HG02759 (cell line): ENCODE measurements around the gene RUBCN.
"Not testable (repeated sequence)": the region's sequence is repeated elsewhere in the genome, so short reads cannot be mapped to it uniquely, and the experiment has no call there.

ENCODE experiments used
- ATAC-seq: cut with Tn5 transposase; IDR thresholded peaks from one replicate; pipeline ENCODE4 v1.9.1; 2021; ENCODE audit warnings: mild to moderate bottlenecking, moderate library complexity; ENCODE audit not compliant: unreplicated experiment

RUBCN gene

DNA sequence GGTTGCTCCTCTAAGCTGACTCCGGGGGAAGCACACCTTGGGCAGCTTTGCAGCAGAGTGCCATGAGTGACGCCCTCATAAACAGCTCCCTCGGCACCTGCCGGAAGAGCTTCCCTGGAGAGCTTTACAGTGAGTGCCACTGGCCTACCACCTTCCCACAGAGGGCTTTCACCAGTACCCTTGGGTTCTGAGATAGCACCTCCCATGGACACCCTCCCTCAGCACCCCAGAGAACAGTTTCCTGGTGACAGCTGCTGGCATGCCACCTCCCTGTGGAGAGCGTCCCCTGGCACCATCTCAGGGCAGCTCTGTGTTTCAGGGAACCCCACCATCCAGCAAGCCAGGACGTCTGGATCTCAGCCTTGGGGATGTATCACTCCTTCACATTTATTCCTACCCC lies 49.1 kb downstream of the RUBCN start:
- ATAC-seq: no peak

DNA sequence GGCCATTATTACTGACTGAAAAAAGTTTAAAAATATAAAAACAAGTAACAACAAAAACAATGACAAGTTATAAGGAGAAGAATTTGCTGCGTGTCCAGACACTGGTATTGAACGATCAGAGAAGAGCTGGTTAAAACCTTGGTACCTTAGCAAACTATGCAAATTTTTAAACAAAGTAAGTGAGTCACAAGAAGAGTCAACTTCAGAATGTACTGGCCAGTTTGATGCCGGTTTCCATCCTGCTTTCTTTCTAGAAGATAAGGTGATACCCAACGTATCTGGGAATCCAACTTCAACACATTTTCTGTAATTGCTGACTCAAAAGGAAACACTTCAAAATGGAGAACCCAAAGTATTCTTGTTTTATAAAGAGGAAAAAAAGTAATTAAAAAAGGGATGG lies 49.8 kb downstream of the RUBCN start:
- ATAC-seq: no peak

DNA sequence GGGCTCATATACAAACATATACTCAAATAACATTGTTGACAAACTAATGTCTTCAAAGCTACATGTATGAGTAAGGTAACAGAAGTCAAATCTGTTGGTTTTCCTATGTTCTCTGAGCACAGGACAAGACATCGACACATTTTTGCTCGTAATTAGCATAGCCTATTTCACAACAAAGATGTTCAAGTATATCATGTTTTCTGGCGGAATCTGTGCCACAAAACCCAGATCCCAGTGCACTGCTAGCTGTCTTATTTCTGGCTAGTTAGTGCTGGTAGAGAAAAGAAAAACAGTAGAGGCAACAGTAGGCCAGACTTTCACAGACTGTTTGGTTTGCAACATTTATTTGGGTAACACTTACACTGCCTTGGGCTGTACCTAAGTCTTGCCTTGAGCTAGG lies 51.2 kb downstream of the RUBCN start:
- no peak for ATAC-seq

DNA sequence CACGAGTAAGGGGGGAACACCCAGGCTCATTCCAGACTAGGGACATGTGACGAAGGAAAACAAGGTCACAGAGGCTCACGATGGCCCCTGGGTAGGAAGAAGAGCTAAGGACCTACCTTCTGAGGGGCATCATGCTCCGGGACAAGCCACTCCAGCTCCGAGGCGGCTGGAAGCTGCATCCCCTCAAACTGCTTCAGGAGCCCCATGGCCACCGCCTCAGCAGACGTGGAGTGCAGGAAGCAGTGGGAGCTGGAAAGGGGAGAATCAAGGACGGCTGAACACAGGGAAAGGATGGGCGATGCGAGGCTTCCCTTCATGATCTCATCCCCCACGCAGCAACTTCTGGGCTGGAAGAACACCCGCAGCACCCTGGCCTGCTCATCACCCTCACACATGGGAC lies 53.5 kb downstream of the RUBCN start:
- ATAC-seq: no peak

DNA sequence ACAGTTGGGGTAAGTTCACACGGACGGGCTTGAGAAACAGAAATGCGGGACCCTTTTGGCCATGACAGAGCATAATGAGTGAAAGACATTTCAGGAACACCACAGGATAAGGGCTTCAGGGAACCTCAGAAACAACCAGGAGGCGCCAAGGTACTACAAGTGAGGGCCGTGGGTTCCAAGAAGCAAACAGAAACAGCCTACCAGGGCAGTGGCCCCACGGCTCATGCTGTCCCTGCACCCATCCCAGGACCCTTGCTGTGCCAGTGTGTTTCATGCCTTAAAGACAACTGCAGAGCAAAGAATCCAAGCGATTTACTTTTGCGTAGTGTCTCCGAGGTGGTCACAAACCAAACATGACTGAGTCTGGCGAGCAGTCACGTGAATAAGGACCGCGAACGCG lies 54.0 kb downstream of the RUBCN start:
- no peak for ATAC-seq

DNA sequence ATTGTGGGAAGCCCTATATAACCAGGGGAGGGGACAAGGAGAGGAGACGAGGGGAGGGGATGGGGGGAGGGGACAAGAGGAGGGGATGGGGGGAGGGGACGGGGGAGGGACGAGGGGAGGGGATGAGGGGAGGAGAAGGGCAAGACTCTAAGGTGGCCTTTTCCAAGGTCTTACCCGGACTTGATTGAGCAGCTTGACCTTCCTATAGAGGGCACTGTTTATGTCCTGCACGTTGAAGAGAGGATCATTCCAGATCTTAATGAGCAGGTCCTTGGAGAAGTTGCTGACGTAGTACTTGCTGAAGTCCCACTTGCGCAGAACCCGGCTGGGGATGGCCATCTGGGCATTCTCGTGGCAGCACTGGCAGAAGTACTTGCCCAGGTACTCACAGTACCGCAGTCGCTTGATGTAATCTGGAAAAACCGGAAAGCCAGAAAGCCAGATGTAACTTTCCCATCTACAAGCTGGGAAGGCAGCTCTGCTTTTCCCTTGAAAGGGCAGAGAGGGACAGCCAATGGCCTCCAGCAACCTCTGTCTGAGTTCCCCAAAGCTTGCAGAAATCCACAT lies 55.7 kb downstream of the RUBCN start:
- ATAC-seq: no peak

DNA sequence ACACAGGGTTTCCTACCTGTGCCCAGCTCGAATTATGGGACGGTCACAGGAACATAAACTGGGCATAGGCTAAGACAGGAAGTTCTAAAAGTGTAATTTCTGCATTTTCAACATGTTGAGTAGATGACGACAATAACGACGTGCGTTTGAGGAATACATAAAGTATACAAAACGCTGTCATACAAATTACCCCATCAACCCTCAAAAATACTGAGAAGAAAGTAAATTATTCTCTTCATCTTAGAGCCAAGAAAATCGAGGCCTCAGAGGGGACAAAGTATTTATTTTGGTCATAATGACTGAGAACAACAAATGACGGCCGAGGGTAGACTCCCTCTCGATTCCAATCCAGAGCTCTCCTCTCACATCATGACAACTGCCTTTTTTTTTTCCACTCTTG lies 60.8 kb downstream of the RUBCN start:
- ATAC-seq: no peak

DNA sequence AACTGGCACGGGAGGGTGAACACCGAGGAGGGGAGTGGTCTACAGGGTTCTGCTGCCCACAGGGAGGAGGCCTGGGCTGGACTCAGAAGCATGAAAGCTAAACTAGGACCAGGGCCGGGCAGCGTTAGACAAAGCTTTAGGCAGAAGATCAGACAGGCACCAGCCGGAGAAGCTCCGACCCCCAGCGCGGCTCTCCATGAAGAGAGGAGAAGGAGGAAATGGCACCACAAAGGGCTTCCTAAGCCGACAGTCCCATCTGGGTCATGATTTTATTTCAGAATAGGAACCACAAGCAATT lies 61.2 kb downstream of the RUBCN start:
- no peak for ATAC-seq

DNA sequence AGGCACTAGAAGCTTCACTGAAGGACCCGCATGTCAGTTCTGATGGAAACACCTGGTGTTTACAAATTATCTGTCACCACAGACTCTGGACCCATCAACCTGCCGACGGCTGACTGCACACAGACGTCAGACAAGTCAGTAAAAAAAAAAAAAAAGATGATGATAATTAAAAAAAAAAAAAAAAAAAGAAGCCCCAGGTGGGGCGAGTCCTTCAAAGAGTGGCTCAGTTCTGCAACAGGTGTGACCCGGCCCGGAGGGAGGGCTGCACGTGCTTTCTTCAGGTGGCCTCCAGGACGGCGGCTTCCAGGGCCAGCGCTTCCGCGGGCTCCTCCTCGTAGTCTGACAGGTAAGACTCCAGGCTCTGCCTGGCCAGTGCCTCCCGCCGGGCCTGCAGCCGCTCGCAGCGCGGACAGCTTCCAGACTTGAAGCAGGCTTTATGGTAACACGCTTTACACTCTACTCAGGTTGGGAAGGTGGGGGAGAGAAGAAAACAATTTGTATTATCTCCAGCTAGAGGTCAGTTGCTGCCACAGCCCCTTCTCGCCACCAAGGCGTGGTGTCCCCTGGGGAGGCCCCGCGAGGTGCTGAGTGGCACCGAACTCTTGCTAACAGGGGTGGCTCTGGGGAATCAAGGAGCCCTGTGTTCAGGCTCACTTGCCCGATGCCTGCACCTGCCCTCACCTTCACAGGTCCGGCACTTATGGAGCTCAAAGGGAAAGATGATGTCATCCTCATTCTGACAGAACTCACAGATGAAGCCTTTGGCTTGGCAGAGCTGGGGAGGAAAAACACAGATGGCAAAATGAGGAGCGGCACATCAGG lies 61.8 kb downstream of the RUBCN start:
- no peak for ATAC-seq

DNA sequence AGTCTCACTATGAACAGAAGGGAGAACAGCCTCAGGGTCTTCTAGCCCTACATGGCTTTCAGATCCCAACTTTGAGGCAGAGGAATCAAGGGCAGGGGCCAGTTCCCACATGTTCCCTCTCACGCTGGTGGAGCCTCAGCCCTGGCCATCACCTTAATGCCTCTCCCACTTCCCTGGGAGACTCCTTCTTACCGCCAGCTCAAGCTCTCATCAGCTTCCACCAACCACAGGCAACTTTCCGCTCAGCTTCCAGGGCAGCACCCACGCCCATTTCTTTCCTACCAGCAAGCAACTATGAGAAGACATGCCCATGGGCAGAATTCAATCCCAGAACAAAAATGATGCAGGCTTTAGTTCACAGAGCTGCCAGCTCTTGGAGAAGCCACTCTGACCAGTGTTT lies 63.5 kb downstream of the RUBCN start:
- no peak for ATAC-seq

DNA sequence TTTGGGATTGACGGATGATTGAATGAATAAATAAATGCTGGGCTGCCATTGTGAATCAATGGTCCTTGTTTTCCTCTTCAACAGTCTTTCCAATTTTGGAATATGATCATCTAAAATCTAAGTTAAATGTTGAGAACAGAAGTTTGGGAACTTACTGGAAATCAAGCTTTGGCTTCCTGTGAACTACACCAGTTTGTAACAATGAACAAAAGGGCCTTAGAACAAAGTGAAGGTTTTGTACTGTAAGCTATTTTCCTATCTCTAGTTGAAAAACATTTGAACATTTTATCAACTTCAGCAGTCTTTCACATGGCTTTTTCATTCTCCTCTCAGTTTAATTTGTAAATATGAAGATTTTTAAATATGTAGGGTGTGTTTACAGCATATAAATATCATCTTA lies 66.3 kb downstream of the RUBCN start:
- no peak for ATAC-seq

DNA sequence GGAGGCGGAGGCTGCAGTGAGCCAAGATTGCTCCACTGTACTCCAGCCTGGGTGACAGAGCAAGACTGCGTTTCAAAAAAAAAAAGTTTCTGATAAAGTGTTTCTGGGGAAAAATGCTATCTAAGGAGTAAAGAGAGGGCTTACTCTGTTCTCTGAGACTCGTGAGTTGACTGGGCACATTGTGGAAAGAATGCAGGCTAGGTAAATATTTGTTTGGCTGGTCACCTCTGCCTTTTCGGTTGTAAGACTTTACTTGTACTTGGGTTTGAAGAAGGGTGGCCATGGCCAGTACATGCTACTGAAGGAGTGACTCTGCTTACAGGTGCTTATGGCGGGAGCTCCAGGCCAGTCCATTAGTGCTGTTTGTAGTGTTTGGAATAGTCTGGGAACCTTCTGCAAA lies 68.7 kb downstream of the RUBCN start:
- ATAC-seq: no peak

DNA sequence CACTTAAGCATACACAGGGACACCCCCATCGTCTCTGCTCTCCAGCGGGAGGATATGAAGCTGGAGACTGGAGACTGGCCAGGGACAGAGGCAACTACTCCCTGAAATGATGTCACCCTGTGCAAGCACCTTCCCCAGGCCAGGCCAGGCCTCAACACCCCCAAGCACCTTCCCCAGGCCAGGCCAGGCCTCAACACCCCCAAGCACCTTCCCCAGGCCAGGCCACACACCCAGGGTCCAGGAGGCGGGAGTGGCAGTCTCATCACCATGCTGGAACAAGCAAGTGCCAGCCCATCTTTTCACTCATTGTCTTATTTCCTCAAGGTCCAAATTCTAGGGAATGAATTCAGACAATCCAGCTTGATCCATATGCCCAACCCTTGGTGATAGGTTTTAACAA lies 69.4 kb downstream of the RUBCN start:
- ATAC-seq: not testable (repeated sequence)

DNA sequence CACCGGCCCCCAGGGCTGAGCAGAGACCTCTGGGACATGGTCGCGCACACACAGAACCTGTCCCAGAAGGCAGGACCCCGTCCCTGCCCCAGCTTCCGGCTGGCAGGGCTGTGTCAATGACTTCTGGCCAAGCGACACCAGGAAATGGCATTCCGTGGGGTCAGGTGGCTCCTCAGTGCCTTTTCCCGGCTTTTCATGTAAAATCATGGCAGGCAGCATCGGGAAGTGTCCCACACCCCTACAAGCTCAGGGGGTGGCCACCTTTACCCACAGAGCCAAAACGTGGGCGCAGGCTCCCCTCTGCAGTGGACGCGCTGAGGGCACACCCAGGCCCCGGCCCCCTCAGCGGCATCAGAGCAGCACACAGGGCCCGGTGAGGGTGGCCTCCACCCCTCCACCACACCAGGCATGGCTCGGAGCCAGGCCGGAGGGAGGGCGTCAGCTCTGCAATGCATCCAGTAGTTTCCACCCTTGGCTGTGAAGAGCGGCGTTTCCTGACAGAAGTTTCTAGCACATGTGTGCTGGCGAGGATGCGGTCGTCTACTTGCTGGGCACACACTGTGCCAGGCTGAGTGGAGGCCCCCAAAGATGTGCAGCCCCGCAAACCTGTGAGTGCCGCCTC lies 70.4 kb downstream of the RUBCN start:
- ATAC-seq: not testable (repeated sequence)

DNA sequence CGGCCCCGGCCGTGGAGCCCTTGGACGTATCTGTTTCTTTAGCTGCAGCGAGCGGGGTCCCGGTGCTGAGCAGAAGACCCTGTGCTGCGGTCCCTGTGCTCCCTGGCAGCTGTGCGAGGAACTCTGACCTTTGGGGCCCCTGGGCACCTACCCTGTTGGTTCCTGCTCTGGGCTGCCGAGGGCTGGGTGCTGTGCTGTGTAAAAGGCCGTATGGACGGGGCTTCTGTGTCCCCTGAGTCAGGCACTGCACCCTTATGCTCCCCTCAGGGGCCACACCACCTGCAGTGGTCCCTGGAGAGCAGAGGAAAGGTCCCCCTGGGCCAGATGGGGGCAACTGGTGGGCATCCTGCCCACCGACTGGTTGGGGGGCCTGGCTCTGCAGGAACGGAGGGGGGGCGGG lies 71.2 kb downstream of the RUBCN start:
- not testable (repeated sequence) for ATAC-seq

DNA sequence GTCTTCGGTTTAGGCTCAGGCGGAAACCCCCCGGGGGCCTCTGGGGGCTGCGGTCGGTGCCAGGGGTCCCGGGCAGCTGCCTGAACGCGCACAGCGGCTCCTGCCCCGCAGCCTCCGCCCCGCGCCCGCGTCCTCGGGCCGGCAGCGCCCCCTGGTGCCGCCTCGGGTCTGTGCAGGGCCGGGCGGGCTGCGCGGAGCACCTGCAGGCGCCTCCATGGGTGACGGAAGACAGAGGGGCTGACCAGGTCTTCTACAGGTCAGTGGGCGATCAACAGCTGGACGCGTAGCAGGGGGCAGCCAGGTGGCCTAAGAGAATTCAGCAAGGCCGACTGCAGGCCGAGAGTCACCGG lies 71.6 kb downstream of the RUBCN start:
- peak; percentile 89 for ATAC-seq

DNA sequence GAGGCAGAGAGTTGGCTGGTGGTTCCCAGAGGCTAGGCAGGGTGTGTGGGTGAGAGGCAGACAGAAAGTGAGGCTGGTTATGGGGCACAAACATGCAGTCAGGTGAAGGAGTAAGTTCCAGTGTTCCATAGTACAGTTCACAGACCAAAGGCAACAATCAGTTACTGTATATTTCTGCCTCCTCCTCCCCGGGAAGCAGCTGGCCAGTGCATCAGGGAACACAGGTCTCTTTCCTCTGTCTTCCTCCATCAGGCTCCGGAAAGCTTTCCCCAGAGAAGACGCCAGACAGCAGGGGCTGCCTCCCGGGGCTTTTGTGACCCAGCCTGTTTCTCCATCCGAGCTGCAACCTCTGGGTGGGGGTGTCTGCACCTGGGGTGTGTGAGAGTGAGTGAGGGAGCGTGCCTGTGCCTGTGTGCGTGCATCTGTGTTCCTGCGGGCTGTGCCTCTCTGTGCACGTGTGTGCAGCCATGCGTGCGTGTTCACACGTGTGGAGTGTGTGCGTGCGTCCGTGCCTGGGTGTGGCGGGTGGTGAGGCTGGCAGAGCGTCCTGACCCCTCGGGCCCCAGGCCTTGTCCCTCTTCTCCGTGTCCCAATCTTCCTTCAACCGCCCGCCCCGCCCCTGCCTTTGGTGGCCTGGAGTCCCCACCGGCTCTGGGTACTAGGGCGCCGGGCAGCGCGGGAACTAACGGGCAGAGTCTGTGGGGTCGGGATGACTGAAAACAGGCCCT lies 72.1 kb downstream of the RUBCN start:
- ATAC-seq: peak; percentile 74

DNA sequence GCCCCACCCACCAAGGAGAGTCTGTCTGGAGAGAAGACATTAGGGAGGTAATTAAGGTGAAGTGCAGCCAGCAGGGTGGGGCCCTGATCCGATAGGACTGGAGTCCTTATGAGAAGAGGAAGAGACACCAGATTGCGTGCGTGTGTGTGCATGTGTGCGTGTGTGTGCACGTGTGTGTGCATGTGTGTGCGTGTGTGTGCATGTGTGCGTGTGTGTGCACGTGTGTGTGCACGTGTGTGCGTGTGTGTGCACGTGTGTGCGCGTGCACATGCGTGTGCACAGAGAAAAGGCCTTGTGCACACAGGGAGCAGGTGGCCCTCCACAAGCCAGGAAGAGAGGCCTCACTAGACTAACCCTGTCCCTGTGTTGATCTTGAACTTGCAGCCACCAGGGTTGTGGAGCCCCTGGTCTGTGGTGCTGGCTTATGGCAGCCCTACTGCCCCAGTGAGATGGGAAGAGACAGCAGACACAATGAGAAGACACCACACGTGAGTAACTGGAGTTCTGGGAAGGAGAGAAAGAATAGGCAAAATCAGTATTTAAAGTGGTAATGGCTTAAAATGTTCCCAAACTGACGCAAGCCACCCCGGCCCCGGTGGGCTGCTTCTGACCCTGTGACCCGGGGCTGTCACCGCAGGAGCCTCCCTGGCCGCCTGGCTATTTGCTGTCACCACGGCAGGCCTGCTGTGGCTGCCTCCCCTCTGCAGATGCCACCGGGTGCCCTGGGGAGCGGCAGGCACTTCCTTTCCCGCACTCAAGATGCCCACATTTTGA lies 73.2 kb downstream of the RUBCN start:
- ATAC-seq: not testable (repeated sequence)

DNA sequence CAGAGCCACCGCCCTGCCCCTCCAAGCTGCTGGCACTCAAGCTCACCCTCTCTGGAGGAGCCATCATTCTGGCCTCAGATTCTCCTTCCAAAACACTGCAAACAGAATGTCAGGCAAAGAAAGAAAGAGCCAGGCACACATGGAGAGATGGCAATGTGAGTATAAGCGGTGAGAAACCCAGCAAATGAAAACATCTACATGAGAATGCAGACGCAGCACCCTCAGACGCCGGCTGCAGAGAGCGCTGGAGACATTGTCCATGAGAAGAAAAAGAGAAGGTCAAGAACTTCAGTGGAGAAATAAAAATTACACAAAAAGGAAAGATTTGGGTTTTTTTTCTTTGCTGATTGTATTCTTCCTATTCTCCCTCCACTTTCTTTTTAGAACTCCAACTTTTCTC lies 74.4 kb downstream of the RUBCN start:
- not testable (repeated sequence) for ATAC-seq

DNA sequence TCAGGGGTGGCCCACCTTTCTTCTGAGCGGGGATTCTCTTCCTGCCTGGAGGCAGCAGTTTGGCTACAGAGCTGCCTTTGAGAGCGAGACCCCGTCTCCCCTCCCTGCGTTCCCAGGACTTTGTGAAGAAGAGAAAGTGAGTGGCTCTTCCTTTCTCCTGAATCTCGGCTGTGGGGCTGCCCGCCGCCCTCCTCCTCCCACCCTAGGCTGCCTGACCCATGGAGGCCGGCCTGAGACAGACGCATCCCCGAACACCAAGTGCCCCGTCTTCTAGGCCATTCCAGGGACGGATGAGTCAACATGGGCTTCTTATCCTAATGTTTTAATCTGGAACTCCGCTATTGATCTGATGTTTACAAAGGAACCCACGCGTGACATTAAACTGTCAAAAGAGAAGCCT lies 74.8 kb downstream of the RUBCN start:
- ATAC-seq: not testable (repeated sequence)

DNA sequence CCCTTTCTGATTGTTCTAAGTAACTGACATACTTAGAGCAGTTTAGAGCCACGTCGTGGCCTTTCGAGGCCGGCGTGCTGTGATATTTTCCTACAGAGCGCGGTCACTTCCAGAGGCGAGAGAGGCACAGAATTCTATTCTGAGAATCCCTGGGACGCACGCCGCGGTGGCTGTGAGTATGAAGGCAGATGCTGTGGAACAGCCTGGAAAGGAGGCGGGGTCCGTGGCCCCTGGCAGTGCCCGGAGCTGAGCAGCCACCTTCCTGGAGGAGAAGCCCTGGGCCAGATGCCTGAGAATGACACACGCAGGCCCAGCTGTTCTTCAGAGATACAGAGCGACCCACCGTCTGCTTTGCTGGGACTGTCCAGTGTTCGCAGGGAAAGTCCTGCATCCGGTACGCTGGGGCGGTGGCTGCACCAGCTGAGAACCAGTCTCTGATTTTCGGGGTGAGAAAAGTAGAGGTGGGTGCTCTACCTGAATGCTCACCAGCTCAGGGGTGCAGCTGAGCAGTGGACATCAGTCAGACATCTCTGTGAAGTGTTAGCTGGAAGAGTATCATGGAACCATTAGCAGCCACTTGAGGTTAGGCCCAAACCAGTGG lies 75.4 kb downstream of the RUBCN start:
- not testable (repeated sequence) for ATAC-seq
